WTC11 (cell line): ENCODE results near the gene AZIN2.

Experiments used
- ATF1 ChIP-seq: sonication (generic); formaldehyde crosslinking; IDR thresholded peaks from 2 replicates; pipeline ENCODE4 v1.8.1; 2023; ENCODE audit warnings: mild to moderate bottlenecking, moderate library complexity, missing genetic modification reagents
- CTCF ChIP-seq: fragments of 200-600 bp; IDR thresholded peaks from 2 replicates; pipeline ENCODE4 v1.8.0; 2022; ENCODE audit warnings: antibody characterized with exemption
- E2F1 ChIP-seq: sonication (generic); formaldehyde crosslinking; IDR thresholded peaks from 2 replicates; pipeline ENCODE4 v1.8.0; 2022; ENCODE audit warnings: mild to moderate bottlenecking, missing genetic modification reagents
- ESRRA ChIP-seq: sonication (generic); formaldehyde crosslinking; IDR thresholded peaks from 2 replicates; pipeline ENCODE4 v1.8.1; 2022; ENCODE audit warnings: mild to moderate bottlenecking, missing genetic modification reagents, borderline replicate concordance
- FOXJ3 ChIP-seq: sonication (generic); formaldehyde crosslinking; IDR thresholded peaks from 2 replicates; pipeline ENCODE4 v1.9.0; 2021; ENCODE audit warnings: missing genetic modification reagents, mild to moderate bottlenecking, borderline replicate concordance
- IRF2 ChIP-seq: sonication (generic); formaldehyde crosslinking; IDR thresholded peaks from 2 replicates; pipeline ENCODE4 v1.8.0; 2022; ENCODE audit warnings: low read depth, missing genetic modification reagents, borderline replicate concordance
- KAT7 ChIP-seq: sonication (generic); formaldehyde crosslinking; IDR thresholded peaks from 2 replicates; pipeline ENCODE4 v1.8.1; 2023; ENCODE audit warnings: missing genetic modification reagents, mild to moderate bottlenecking, borderline replicate concordance
- MLX ChIP-seq: sonication (generic); formaldehyde crosslinking; IDR thresholded peaks from 2 replicates; pipeline ENCODE4 v1.8.1; 2023; ENCODE audit warnings: mild to moderate bottlenecking, missing genetic modification reagents, moderate library complexity
- NR2C2 ChIP-seq: sonication (generic); formaldehyde crosslinking; IDR thresholded peaks from 2 replicates; pipeline ENCODE4 v1.8.0; 2022; ENCODE audit warnings: mild to moderate bottlenecking, missing genetic modification reagents
- SP1 ChIP-seq: sonication (generic); formaldehyde crosslinking; conservative IDR thresholded peaks from 2 replicates; pipeline ENCODE4 v1.8.1; 2022; ENCODE audit warnings: missing genetic modification reagents
- ZNF232 ChIP-seq: sonication (generic); formaldehyde crosslinking; IDR thresholded peaks from 2 replicates; pipeline ENCODE4 v1.8.0; 2022; ENCODE audit warnings: mild to moderate bottlenecking, missing genetic modification reagents

GRCh38 chr1:33165809-33166208, 84.9 kb downstream of the AZIN2 start:
- TF ChIP-seq CTCF (no peak), MLX (CRISPR knock-in tag) (no peak), ESRRA (CRISPR knock-in tag) (no peak), E2F1 (CRISPR knock-in tag) (no peak), ATF1 (CRISPR knock-in tag) (no peak), SP1 (CRISPR knock-in tag) (no peak), FOXJ3 (no peak), IRF2 (CRISPR knock-in tag) (no peak), ZNF232 (CRISPR knock-in tag) (no peak), KAT7 (CRISPR knock-in tag) (no peak), NR2C2 (CRISPR knock-in tag) (no peak)
